ENCODE data around the gene SREBF2. TPM values are rescaled to one million over a fixed set of nuclear protein-coding genes. Genes with fewer than 3 reads are reported as not detected.

SREBF2 gene
- total RNA-seq, 2 experiments from 2014 or later, result 167 to 312 TPM

DNA sequence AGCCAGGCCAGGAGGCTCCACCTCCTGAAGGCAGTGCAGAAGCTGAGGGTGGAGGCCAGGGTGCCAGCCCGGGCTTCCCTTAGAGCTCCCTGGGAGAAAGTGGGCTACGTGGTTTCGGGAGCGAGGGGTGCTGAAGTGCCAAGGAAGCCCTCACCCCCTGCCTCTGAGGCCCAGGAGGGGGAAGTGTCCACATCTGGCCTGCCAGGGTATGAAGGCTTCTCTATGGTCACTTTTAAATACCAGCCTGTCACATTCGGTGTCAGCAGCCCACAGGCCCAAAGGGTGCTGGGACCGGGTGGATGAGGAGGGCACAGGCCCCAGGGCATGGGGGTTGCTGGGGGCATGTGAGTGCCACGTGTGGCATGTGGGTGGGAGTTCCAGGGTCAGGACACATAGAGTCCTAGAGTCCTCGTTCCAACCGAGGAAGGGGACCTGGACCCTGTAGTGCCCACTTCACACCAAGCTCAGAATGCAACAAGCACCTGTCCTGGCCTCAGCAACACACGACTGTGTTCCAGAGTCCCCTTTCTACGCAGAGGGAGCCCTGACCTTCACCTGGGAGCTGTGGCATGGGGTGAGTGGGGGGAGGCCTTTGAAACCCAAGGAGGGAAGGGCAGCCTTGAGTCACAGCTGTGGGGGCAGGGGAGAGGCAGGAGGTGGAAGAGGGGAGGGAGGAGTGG is 80.3 kb downstream of the SREBF2 start:
- TF ChIP-seq, protein P1, sequence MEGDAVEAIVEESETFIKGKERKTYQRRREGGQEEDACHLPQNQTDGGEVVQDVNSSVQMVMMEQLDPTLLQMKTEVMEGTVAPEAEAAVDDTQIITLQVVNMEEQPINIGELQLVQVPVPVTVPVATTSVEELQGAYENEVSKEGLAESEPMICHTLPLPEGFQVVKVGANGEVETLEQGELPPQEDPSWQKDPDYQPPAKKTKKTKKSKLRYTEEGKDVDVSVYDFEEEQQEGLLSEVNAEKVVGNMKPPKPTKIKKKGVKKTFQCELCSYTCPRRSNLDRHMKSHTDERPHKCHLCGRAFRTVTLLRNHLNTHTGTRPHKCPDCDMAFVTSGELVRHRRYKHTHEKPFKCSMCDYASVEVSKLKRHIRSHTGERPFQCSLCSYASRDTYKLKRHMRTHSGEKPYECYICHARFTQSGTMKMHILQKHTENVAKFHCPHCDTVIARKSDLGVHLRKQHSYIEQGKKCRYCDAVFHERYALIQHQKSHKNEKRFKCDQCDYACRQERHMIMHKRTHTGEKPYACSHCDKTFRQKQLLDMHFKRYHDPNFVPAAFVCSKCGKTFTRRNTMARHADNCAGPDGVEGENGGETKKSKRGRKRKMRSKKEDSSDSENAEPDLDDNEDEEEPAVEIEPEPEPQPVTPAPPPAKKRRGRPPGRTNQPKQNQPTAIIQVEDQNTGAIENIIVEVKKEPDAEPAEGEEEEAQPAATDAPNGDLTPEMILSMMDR (conservative IDR thresholded peaks at IDR 0.05; ENCODE audit: low read length), result no peak
- no peak for TF ChIP-seq EZH2phosphoT487 (IDR thresholded peaks at IDR 0.05; ENCODE audit: borderline replicate concordance, low read depth, low read length)
- Histone ChIP-seq H3K9me2 (ENCODE audit: insufficient read depth, low read length) (no peaks in the 10 kb centered on the region), H3K4me2 (ENCODE audit: low read length) (no peak overlapping the region), H3K4me3 (ENCODE audit: low read depth, low read length, poor library complexity, severe bottlenecking) (no peak overlapping the region), H3K36me3 (ENCODE audit: insufficient read depth, low read length) (no peaks in the 10 kb centered on the region), H3K27ac (ENCODE audit: low read depth, low read length, poor library complexity, severe bottlenecking) (no peak overlapping the region), H2AFZ (ENCODE audit: low read length) (no peak overlapping the region), H4K20me1 (ENCODE audit: insufficient read depth, low read length) (0 out of 2 replicates have a peak, but pooled peaks cover 3% of the 10 kb centered on the region), H3K79me2 (ENCODE audit: insufficient read depth, low read depth, low read length) (no peaks in the 10 kb centered on the region), H3K4me1 (ENCODE audit: insufficient read depth, low read length, poor library complexity, severe bottlenecking) (peaks cover 29% of the 10 kb centered on the region), H3K9me3 (ENCODE audit: low read length) (no peaks in the 10 kb centered on the region)
- ChIA-PET POLR2A (interaction anchor here (0.5 kb wide), 1 partner anchor 72 kb away, joined by 4 read pairs; no protein-coding TSS in a partner anchor), CTCF (ENCODE audit: unreplicated experiment) (no interaction called here)
- intact Hi-C loops (cut with micrococcal nuclease; ENCODE audit: unreplicated experiment), result loop anchor here (5.0 to 10.0 kb wide), 2 partner anchors 168 to 216 kb away; partner anchors contain the start of gene MEI1
- BruUV-seq (replicated peaks), result no TSS peak
- DNase-seq (ENCODE audit: low spot score), result no peak

DNA sequence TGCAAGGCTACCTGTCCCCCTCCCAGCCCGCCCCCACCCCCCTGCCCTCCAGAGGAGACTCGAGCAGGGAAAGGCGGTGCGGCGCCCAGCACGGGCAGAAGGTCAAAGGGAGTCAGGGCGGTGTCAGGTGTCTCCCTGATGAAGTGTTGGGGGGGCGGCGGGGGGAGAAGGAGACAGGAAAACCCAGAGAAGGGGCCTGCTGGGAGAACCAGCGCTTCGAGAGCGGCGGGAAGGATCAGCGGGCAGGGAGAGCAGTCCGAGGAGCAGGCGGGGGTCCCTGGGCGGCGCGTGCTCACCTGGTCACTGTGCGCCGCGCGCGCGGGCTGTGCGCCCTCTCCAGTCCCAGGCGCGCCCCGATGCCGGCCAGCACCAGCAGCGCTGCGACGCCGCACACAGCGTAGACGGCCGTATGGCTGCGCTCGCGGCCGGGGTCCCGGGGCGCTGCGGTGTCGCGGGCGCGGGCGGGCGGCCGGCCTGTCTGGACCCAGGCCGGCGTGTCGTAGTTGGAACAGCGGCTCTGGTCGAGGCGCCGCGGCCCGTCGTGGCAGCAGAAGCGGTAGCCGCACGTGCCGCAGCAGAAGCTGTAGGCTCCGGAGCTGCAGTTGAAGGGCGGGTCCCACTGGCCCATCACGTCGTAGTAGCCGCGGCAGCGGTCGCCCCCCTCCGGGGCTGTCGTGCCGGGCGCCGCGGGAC is 81.1 kb downstream of the SREBF2 start:
- ChIA-PET POLR2A (interaction anchor here (0.5 kb wide), 1 partner anchor 73 kb away, joined by 4 read pairs; no protein-coding TSS in a partner anchor), CTCF (ENCODE audit: unreplicated experiment) (no interaction called here)
- intact Hi-C loops (cut with micrococcal nuclease; ENCODE audit: unreplicated experiment), result loop anchor here (5.0 to 10.0 kb wide), 2 partner anchors 169 to 217 kb away; partner anchors contain the start of gene MEI1
- H3K4me2 ChIP-seq (ENCODE audit: low read length), result no peak overlapping the region
- H3K9me2 ChIP-seq (ENCODE audit: insufficient read depth, low read length), result no peaks in the 10 kb centered on the region
- H3K9me3 ChIP-seq (ENCODE audit: low read length), result no peaks in the 10 kb centered on the region
- no peak overlapping the region for H3K4me3 ChIP-seq (ENCODE audit: low read depth, low read length, poor library complexity, severe bottlenecking)
- H3K79me2 ChIP-seq (ENCODE audit: insufficient read depth, low read depth, low read length), result no peaks in the 10 kb centered on the region
- H3K4me1 ChIP-seq (ENCODE audit: insufficient read depth, low read length, poor library complexity, severe bottlenecking), result peaks cover 38% of the 10 kb centered on the region
- BruUV-seq (replicated peaks), result no TSS peak
- no peak overlapping the region for H2AFZ ChIP-seq (ENCODE audit: low read length)
- 0 out of 2 replicates have a peak, but pooled peaks cover 4% of the 10 kb centered on the region for H4K20me1 ChIP-seq (ENCODE audit: insufficient read depth, low read length)
- no peaks in the 10 kb centered on the region for H3K36me3 ChIP-seq (ENCODE audit: insufficient read depth, low read length)
- TF ChIP-seq, protein P1 (conservative IDR thresholded peaks at IDR 0.05; ENCODE audit: low read length), result no peak
- TF ChIP-seq EZH2phosphoT487 (IDR thresholded peaks at IDR 0.05; ENCODE audit: borderline replicate concordance, low read depth, low read length), result no peak
- DNase-seq (ENCODE audit: low spot score), result no peak
- H3K27ac ChIP-seq (ENCODE audit: low read depth, low read length, poor library complexity, severe bottlenecking), result no peak overlapping the region
